GM18951 (cell line): ENCODE data around the gene NAGK.
"Not testable (repeated sequence)": the region's sequence is repeated elsewhere in the genome, so short reads cannot be mapped to it uniquely, and the experiment has no call there.

Experiments
- POLR2A ChIP-seq: IDR thresholded peaks from 4 replicates; pipeline ENCODE4 v1.6.1; 2011; ENCODE audit warnings: mild to moderate bottlenecking; ENCODE audit not compliant: insufficient read length, insufficient read depth; ENCODE audit errors: extremely low read depth
- in situ Hi-C: fragments of 300-500 bp; cut with MboI; formaldehyde crosslinking; loops from one replicate; pipeline ENCODE4 v1.12.0; 2022; ENCODE audit warnings: low sequenced_read_pairs, mixed read lengths, inconsistent platforms; ENCODE audit not compliant: unreplicated experiment

NAGK gene

DNA sequence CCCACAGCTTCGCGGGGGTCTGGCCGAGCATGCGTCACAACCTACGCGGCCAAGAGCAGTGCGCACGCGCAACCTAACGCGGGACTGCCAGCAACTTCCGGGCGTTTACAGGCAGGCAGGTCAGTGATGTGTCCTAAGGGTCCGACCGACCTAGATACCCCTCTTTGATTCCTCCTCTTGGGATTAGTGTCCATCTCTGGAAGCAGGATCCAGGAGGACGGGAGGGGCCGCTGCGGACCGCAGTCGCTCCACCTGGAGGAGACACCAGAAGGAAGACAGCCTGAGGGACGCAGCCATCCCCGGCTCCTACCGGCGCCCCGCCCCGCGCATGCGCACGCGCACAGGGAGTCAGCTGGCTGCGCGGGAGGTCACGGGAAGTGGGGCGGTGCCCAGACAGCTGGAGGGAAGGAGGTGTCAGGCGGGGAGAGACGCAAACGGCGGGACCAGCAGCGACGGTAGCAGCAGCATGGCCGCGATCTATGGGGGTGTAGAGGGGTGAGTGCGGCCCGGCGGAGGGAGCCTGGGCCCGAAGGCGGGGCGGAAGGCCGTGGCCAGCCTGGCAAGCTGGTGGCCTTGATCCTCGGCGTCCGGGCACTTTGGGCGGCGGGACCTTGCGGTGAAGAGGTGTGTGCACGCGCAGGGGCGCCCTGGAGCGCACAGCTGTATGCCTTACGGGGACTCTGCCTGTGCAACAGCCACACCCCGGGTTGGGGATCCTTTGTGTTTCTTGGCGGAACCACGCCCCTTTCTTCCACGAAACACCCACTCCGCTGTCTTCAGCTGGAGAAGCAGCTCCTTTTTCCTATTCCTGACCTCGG lies at the start of gene NAGK:
TSS of gene NAGK (plus strand) at position 431 of the 818 bp plus-strand sequence. CDS start at position 467, 36 bp downstream.
- peak; percentile 99 for TF ChIP-seq POLR2A
- in situ Hi-C loops, result no loop called here

DNA sequence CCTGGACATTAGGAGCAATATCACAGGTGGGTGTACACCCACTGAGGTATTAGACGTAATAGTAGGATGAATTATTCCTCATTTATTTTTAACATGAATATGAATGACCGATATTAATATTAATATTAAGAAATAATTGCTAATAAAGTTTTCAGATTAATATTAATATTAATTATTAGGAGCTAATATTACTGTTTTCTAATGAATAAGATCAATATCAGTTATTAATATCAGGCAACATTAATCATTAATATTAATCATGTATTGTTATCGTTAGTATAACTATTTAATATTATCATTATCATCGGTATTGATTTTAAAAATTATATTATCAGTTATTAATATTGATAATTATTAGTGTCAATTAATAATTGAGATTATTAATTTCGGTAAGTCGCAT lies 48.5 kb upstream of the NAGK start:
- in situ Hi-C loops, result not testable (repeated sequence)

DNA sequence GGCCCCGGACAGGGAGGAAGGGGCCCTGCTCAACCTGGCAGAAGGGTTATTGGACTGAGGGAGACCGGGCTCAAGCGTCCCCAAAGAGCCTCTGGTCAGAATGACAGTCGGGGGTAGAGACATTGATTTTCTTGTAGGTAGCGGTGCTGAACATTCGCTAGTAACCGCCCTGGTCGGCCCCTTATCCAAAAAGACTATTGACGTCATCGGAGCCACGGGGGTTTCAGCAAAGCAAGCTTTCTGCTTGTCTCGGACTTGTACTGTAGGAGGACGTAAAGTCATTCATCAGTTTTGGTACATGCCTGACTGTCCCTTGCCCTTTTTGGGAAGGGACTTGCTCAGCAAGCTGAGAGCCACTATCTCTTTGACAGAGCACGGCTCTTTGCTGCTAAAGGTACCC lies 47.1 kb upstream of the NAGK start:
- in situ Hi-C loops, result not testable (repeated sequence)

DNA sequence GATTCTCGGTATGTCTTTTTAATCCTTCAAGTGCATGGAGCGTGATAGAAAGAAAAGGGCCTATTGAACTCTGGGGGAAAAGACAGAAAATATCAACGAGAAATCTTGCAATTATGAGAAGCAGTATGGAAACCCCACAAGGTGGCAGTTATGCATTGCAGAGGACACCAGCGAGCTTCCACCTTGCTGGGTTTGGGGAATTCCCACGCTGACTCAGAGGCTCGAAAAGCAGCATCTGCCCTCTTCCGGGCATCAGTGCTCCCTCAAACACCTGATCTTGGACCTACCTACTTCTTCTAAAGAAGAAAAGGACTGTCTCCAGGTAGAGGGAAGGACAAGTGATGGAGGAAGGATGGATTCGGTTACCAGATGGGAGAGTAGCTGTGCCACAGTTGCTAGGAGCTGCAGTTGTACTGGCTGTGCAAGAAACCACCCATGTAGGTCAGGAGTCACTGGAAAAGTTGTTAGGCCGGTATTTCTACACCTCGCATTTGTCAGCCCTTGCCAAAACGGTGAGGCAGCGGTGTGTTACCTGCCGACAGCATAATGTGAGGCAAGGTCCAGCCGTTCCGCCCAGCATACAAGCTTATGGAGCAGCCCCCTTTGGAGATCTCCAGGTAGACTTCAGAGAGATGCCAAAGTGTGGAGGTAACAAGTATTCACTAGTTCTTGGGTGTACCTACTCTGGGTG lies 44.8 kb upstream of the NAGK start:
- in situ Hi-C loops, result not testable (repeated sequence)

DNA sequence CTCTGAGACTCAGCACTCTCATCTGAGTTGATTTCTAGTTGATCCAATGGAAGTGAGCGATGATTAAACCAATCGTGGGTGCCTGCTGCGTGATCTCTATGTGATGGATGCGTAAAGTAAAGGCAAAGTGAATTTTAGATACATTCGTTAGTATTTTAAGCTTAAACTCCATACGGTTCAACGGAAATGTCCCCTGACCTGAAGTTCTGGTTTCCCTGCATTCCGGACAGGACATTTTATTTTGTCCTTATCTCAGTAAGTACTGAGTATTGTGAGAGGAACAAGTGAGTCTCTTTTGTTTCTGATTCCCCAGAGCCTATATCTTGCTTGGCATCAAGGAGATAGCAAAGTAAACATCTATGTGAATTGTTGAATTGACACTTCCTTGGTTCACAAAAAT lies 32.2 kb upstream of the NAGK start:
- in situ Hi-C loops, result not testable (repeated sequence)

DNA sequence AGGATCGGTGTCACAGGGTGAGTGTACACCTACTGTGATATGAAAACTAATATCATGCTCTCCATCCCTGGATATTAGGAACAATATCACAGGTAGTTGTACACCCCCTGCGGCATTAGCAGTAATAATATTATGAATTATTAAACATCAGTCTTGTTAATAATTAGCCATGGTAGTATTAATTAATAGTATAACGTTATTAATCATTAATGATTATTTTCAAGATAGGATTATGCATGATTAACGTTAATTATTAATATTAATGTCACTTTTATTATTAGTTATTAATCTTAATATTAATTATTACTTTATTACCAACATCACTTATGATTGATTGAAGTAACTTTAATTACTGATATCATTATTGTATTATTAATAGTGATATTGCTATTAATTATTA lies 26.2 kb upstream of the NAGK start:
- TF ChIP-seq POLR2A, result no peak
- in situ Hi-C loops, result loop anchor here (10.0 kb wide), 1 partner anchor 937 kb away; no protein-coding TSS in a partner anchor

DNA sequence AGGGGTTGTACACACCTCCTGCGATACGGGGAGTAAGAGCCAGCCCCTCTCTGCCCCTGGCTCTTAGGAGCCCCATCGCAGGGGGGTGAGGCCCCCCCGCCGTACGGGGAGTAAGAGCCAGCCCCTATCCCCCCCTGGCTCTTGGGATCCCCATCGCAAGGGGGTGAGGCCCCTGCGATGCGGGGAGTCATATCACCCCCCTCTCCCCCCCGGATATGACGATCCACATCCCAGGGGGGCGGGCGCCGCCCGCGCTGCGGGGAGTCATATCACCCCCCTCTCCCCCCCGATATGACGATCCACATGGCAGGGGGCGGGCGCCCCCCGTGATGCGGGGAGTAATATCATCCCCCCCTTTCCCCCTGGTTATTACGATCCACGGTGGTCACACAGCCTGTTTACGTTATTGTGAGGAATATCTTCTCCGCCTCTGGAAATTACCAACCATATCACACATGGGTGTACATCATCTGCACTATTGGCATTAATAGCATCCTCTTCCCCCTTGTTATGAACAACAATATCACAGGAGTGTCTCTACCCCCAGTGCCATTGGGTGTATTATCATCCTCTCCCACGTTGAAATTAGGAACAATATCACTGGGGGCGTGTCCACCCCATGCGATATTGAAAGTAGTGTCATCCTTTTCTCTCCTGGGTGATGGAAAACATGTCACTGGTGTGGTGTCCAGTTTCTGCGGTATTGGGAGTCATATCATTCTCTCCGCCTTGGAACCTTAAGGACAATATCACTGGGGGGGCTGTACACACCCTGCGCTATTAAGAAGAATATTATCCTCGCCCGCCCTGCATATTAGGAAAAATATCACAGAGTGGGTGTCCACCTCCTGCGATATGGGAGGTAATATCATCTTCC lies 24.7 kb upstream of the NAGK start:
- in situ Hi-C loops, result loop anchor here (10.0 kb wide), 1 partner anchor 939 kb away; no protein-coding TSS in a partner anchor
- no peak for TF ChIP-seq POLR2A

DNA sequence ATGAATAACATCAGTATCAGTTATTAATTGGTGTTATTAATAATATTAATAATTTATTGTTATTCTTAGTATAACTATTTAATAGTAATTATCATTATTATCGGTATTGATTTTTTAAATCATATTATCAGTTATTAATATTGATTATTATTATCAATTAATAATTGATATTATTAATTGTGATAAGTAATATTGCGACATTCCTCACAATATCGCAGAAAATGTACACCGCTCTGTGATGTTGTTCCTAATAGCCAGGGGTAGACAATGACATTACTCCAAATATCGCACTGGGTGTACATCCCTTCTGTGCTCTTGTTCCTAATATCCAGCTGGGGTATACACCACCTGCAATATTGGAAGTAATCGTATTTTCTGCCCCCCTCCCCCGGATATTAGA lies 23.3 kb upstream of the NAGK start:
- TF ChIP-seq POLR2A, result no peak

DNA sequence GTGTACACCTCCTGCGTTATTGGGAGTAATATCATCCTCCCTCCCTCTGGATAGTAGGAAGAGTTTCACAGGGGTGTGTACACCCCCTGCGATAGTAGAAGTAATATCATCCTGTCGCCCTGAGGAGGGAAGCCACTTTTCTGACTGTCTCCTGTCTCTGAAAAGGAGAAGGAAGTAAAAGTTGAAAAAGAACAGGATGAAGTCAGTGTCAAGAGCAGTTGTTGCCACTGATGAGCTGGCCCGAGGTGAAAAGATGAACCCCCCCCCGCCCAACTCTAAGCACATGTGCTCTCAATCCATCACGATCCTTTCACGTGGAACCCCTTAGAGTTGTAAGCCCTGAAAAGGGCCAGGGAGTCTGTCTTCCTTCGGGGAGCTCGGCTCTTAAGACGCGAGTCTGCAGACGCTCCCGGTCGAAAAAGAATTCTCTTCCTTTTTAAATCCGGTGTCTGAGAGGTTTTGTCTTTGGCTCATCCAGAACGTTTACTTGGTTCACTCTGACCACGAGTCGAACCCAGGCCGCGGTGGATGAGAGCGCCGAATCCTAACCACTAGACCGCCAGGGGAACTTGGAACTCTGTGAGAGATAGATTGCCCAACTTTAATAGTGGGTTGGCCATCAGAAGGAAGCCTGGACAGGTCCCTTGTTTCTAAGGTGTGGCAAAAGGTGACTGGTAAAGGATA lies 22.4 kb upstream of the NAGK start:
- in situ Hi-C loops, result loop anchor here (10.0 kb wide), 1 partner anchor 941 kb away; no protein-coding TSS in a partner anchor
- no peak for TF ChIP-seq POLR2A

More for the DNA sequence above, 23.3 kb upstream of the NAGK start:
- in situ Hi-C loops, result loop anchor here (10.0 kb wide), 1 partner anchor 940 kb away; no protein-coding TSS in a partner anchor

DNA sequence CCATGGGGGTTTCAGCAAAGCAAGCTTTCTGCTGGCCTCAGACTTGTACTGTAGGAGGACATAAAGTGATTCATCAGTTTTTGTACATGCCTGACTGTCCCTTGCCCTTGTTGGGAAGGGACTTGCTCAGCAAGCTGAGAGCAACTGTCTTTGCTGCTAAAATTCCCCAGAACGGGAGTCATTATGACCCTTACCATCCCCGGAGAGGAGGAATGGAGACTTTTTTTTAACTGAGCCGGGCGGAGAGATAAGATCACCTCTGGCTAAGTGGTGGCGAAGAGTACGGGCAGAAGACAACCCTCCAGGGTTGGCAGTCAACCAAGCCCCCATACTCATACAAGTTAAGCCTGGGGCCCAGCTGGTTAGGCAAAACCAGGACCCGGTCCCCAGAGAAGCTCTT lies 20.4 kb upstream of the NAGK start:
- in situ Hi-C loops, result loop anchor here (10.0 kb wide), 1 partner anchor 943 kb away; no protein-coding TSS in a partner anchor
- no peak for TF ChIP-seq POLR2A

DNA sequence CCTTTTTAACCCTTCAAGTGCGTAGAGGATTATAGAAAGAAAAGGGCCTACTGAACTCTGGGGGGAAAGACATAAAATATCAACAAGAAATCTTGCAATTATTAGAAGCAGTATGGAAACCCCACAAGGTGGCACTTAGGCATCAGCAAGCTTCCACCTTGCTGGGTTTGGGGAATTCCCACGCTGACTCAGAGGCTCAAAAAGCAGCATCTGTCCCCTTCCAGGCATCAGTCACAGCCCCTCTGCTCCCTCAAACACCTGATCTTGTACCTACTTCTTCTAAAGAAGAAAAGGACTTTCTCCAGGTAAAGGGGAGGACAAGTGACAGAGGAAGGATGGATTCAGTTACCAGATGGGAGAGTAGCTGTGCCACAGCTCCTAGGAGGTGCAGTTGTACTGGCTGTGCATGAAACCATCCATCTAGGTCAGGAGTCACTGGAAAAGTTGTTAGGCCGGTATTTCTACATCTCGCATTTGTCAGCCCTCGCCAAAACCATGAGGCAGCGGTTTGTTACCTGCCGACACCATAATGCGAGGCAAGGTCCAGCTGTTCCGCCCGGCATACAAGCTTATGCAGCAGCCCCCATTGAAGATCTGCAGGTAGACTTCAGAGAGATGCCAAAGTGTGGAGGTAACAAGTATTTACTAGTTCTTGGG lies 18.6 kb upstream of the NAGK start:
- in situ Hi-C loops, result loop anchor here (10.0 kb wide), 1 partner anchor 945 kb away; no protein-coding TSS in a partner anchor

DNA sequence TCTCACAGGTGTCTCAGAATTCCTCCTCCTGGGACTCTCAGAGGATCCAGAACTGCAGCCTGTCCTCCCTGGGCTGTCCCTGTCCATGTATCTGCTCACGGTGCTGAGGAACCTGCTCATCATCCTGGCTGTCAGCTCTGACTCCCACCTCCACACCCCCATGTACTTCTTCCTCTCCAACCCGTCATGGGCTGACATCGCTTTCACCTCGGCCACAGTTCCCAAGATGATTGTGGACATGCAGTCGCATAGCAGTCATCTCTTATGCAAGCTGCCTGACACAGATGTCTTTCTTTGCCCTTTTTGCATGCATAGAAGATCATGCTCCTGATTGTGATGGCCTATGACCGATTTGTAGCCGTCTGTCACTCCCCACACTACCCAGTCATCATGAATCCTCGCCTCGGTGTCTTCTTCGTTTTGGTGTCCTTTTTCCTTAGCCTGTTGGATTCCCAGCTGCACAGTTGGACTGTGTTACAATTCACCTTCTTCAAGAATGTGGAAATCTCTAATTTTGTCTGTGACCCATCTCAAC lies 13.2 kb upstream of the NAGK start:
- in situ Hi-C loops, result not testable (repeated sequence)
